Activated T-cell treated with anti-CD3 and anti-CD28 coated beads, Interleukin-2, amount 50 U/mL, for 4 hours (primary cell): ENCODE results near the gene CAMK1. TPM values are rescaled to one million over a fixed set of nuclear protein-coding genes. Genes with fewer than 3 reads are reported as not detected.

Source experiments
- ATAC-seq, 2 donors: fragments of 200-7000 bp; cut with Tn5 transposase; one replicate each; pipeline ENCODE4 v1.10.0; 2021
- DNase-seq: peaks from one replicate; pipeline ENCODE4 v3.0.0-alpha.2; 2020
- H3K27me3 Mint-ChIP-seq: one replicate; pipeline ENCODE4 v1.8.0; 2021; ENCODE audit warnings: low read depth, mixed read lengths
- H3K36me3 Mint-ChIP-seq: one replicate; pipeline ENCODE4 v1.8.0; 2022; ENCODE audit warnings: mixed read lengths; ENCODE audit not compliant: insufficient read depth
- H3K4me1 Mint-ChIP-seq: one replicate; pipeline ENCODE4 v1.8.0; 2021; ENCODE audit warnings: low read depth, mixed read lengths
- H3K4me3 Mint-ChIP-seq: one replicate; pipeline ENCODE4 v1.8.0; 2021; ENCODE audit warnings: mild to moderate bottlenecking, moderate library complexity, mixed read lengths
- H3K9me3 Mint-ChIP-seq: one replicate; pipeline ENCODE4 v1.8.0; 2021; ENCODE audit warnings: mixed read lengths
- total RNA-seq, 3 donors: library from RNA; stranded (reverse); gene quantifications; one replicate each; pipeline ENCODE4 v1.2.1, GENCODE V29; 2021

The CAMK1 gene
- total RNA-seq, 3 donors from 2014 or later, result 15.3 to 20.7 (median 15.7) TPM

DNA sequence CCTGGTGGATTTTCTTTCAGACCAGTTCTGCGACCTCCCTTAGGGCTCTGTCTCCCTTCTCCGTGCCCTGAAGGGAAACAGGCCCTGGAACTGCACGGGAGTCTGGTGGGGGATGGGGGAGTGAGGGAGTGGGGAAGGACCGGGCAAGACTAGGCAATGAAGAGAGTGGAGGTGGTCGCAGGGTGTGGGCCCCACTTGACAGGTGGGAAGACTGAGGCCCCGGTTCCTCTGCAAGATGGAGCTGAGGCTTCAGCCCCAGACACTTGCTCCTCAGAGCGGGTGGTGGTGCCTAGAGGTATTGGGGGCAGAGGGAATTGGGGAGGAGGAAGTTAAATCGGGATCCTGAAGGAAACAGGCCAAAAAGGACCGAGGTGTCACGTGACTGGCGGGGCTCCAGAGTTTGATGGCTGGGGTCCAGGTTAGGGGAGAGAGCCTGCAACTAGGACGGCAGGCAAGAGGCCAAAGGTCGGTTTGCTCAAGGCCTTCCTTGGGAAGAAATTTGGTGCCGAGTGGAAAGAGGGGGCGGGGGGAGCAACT, 597 bp upstream of the CAMK1 start:
- no peak for ATAC-seq
- no peaks in the 10 kb centered on the region for H3K9me3 Mint-ChIP-seq

DNA sequence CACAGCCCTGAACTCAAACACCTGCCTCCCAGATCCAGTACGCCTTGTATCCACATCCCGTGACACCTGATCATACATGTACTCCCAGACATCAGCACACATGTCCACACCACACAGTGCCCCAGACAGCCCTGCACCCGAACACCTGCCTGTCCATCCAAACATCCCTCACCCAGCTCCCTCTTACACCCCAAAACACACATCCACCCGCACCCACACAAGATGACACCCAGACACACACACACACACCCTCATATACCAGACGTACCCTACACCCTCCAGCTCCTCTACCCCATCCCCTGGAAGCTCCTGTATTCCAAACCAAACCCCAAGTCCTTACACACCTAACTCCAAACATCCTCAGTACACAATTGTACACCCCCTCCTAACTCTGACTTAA, 735 bp downstream of the CAMK1 start:
- DNase-seq (no peak), ATAC-seq (no peak)
- Mint-ChIP-seq H3K27me3 (no peaks in the 10 kb centered on the region), H3K4me1 (peaks cover 19% of the 10 kb centered on the region), H3K36me3 (no peaks in the 10 kb centered on the region), H3K9me3 (no peaks in the 10 kb centered on the region), H3K4me3 (peak overlapping the region; percentile 75)

More for the DNA sequence above, 597 bp upstream of the CAMK1 start:
- no peaks in the 10 kb centered on the region for H3K36me3 Mint-ChIP-seq
- H3K27me3 Mint-ChIP-seq, result no peaks in the 10 kb centered on the region
- peaks cover 19% of the 10 kb centered on the region for H3K4me1 Mint-ChIP-seq
- H3K4me3 Mint-ChIP-seq, result peak overlapping the region; percentile 71
- no peak for DNase-seq

DNA sequence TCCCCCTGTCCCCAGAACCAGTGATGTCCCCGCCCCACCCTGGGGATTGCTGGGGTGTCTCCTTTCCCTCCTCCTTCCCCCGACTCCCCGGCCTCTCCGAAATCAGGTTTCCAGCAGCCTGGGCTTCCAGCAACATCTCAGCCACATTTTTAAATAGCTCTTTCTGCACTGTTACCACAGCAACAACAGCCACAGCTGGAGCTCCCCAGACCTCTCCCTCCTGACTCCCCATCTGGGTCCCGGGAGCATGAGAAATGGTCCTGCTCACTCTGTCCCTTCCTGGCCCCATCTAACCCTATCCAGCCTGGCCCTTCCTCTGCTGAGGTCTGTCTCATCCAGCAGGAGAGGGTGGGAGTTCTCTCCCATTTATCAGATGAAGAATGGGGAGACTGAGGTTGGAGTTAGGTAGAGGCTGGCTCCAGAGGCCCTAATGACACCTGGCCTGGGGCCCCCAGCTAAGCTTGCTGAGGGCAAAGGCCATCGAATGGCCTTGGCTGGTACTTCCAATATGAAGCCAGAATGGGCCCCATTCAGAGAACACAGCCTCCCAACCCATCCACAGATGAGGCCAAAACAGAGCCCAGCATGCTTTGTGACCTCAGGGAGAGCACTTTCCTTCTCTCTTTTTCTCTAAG, 1.5 kb downstream of the CAMK1 start:
- Mint-ChIP-seq H3K36me3 (no peaks in the 10 kb centered on the region), H3K27me3 (no peaks in the 10 kb centered on the region), H3K4me1 (peaks cover 19% of the 10 kb centered on the region), H3K4me3 (no peak overlapping the region), H3K9me3 (no peaks in the 10 kb centered on the region)
- no peak for DNase-seq
- no peak for ATAC-seq

DNA sequence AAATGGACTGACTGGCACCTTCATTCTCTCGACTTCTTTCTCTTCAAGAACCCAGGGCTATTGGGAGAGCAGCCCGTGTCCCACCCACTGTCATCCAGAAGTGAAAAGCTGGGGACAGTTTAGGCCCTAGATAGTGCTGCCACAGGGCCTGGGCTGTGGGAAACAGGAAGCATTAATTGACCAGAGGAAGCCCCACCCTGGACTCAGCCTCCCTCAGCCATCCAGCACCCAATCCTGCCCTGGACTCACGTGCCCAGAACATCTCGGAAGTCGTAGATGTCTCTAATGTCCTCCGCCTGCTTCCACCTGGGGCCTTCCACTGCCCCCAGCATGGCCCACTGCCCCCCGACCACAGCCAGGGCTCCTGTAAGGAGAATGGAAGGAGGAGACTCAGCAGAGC, 2.3 kb downstream of the CAMK1 start:
- Mint-ChIP-seq H3K4me1 (peaks cover 19% of the 10 kb centered on the region), H3K36me3 (no peaks in the 10 kb centered on the region), H3K9me3 (no peaks in the 10 kb centered on the region), H3K27me3 (no peaks in the 10 kb centered on the region), H3K4me3 (no peak overlapping the region)
- no peak for DNase-seq
- ATAC-seq, result no peak

DNA sequence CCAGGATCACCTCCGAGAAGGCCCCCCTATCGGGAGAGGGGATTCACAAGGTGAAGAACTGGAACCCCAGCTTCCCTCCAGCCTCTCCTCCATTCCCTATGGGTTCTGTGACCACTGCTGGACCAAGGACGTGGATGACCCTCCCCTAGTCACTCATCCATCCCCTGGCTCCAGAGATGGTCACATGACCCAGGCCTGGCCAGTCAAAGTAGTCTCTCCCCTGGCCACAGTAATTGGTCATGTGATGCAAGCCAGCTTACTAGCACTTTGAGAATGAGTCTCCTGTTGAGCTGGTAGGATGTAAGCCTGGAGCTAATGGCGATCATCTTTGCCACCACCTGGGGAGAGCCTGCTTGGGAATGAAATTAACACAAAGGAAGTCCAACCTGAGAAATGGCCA, 3.9 kb downstream of the CAMK1 start:
- H3K36me3 Mint-ChIP-seq, result no peaks in the 10 kb centered on the region
- peaks cover 19% of the 10 kb centered on the region for H3K4me1 Mint-ChIP-seq
- H3K4me3 Mint-ChIP-seq, result no peak overlapping the region
- no peaks in the 10 kb centered on the region for H3K9me3 Mint-ChIP-seq
- ATAC-seq, result no peak
- no peaks in the 10 kb centered on the region for H3K27me3 Mint-ChIP-seq
- DNase-seq, result no peak

DNA sequence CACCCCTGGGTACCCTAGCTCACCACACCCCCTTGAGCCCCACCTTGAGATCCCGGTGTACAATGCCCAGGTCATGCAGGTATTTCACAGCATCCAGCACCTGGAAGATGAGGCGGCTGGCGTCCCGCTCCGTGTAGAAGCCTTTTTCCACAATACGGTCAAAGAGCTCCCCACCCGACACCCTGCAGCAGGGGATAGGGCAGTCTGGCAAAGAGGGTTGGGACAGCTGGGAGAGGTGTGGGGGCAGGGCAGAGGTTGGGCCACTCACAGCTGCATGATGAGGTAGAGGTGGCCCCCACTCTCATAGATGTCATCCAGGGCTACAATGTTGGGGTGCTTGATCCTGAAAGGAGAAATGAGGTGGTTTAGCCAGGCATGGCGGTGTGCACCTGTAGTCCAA, 6.9 kb downstream of the CAMK1 start:
- Mint-ChIP-seq H3K27me3 (no peaks in the 10 kb centered on the region), H3K4me1 (no peaks in the 10 kb centered on the region), H3K4me3 (no peak overlapping the region), H3K36me3 (peaks cover 13% of the 10 kb centered on the region), H3K9me3 (no peaks in the 10 kb centered on the region)
- DNase-seq (no peak), ATAC-seq (no peak)

DNA sequence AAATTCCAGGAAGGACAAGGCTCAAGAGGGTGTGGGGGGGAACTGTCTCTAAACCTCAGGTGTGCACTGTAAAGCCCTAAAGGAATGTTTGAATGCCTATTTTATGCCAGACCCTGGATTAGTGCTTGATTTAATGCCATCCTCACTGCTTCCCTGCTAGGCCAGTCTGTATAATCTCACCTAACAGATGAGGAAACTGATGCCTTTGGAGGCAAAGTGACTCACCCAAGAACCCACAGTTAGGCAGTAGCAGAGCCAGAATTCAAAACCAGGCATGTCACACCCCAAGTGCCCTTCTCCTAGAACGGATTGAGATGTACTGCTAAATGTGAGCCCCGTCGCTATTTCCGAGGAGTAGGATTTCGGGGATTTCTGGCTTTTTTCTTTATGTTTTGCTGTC, 7.8 kb downstream of the CAMK1 start:
- no peaks in the 10 kb centered on the region for H3K9me3 Mint-ChIP-seq
- ATAC-seq (no peak), DNase-seq (no peak)
- H3K27me3 Mint-ChIP-seq, result no peaks in the 10 kb centered on the region
- H3K36me3 Mint-ChIP-seq, result peaks cover 16% of the 10 kb centered on the region
- H3K4me1 Mint-ChIP-seq, result no peaks in the 10 kb centered on the region
- H3K4me3 Mint-ChIP-seq, result no peak overlapping the region

DNA sequence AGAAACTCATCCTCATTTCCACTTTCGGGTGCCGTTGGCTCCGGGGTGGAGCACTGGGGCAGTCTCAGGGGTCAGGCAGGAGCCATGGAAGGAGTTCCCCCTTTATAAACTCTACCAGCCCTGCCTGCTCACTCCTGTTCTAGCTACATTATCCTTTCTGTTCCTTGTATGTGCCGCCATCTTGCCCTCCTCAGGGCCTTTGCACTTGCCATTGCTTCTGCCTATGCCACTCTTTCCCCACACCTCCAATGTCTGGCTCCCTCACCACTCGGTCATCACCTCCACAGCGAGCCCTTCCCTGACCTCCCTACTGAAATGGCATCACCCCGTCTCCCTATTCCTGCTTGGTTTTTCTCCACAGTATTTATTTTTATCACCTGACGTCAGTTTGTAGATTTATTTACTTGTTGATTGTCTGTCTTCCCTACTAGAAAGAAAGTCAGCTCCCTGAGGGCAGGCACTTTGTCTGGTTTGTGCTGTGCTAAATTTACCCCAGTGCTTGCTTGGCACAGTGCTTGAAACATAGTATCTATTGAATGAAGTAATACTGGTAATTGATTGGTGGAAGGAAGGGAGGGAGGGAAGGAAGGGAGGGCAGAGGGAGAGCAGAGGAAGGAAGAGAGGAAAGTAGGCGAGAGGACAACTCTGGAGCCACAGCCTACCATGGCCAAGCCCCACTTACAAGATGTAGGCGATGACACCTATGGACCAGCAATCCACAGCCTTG, 8.8 kb downstream of the CAMK1 start:
- ATAC-seq (no peak), DNase-seq (no peak)
- no peaks in the 10 kb centered on the region for H3K9me3 Mint-ChIP-seq
- H3K4me1 Mint-ChIP-seq, result no peaks in the 10 kb centered on the region
- no peaks in the 10 kb centered on the region for H3K27me3 Mint-ChIP-seq
- H3K36me3 Mint-ChIP-seq, result peaks cover 16% of the 10 kb centered on the region
- H3K4me3 Mint-ChIP-seq, result no peak overlapping the region

DNA sequence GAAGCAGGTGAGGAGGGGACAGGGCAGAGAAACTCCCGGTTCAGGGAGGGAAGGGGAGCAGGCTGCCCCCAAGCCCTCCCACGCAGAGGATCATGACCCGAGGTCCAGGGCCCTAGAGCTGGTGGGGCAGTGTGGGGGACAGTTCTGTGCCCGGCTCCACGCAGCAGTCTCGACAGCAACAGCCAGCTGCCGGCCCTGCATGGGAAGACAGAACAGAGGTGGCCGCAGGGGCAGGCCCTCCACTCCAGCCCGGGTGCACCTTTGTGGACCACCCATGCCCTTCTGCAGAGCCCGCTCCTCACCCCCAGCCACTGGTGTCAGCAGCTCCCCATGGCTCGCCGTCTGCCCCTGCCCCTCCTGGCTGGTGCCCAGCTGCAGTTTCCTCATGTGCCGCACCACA, 12.3 kb downstream of the CAMK1 start:
- no peaks in the 10 kb centered on the region for H3K9me3 Mint-ChIP-seq
- no peak for ATAC-seq
- H3K36me3 Mint-ChIP-seq, result peaks cover 20% of the 10 kb centered on the region

DNA sequence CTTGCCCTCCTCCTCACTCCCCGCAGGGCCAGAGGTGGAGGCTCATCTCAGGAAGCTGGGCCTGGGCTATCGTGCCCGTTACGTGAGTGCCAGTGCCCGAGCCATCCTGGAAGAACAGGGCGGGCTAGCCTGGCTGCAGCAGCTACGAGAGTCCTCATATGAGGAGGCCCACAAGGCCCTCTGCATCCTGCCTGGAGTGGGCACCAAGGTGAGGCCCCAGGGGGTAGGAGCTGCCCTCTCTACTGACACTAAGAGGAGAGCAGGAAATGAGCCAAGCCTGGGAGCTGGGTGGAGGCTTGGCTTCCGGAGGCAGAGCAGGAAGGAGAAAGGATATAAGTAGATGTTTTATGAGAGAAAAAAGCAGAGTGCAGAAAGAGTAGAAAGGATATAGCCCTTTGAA, 15.1 kb downstream of the CAMK1 start:
- H3K4me3 Mint-ChIP-seq, result no peak overlapping the region
- H3K9me3 Mint-ChIP-seq, result no peaks in the 10 kb centered on the region
- ATAC-seq (no peak), DNase-seq (no peak)
- H3K27me3 Mint-ChIP-seq, result no peaks in the 10 kb centered on the region
- peaks cover 37% of the 10 kb centered on the region for H3K4me1 Mint-ChIP-seq
- H3K36me3 Mint-ChIP-seq, result peaks cover 26% of the 10 kb centered on the region

More for the DNA sequence above, 12.3 kb downstream of the CAMK1 start:
- no peak overlapping the region for H3K4me3 Mint-ChIP-seq
- no peak for DNase-seq
- no peaks in the 10 kb centered on the region for H3K27me3 Mint-ChIP-seq
- peaks cover 13% of the 10 kb centered on the region for H3K4me1 Mint-ChIP-seq

DNA sequence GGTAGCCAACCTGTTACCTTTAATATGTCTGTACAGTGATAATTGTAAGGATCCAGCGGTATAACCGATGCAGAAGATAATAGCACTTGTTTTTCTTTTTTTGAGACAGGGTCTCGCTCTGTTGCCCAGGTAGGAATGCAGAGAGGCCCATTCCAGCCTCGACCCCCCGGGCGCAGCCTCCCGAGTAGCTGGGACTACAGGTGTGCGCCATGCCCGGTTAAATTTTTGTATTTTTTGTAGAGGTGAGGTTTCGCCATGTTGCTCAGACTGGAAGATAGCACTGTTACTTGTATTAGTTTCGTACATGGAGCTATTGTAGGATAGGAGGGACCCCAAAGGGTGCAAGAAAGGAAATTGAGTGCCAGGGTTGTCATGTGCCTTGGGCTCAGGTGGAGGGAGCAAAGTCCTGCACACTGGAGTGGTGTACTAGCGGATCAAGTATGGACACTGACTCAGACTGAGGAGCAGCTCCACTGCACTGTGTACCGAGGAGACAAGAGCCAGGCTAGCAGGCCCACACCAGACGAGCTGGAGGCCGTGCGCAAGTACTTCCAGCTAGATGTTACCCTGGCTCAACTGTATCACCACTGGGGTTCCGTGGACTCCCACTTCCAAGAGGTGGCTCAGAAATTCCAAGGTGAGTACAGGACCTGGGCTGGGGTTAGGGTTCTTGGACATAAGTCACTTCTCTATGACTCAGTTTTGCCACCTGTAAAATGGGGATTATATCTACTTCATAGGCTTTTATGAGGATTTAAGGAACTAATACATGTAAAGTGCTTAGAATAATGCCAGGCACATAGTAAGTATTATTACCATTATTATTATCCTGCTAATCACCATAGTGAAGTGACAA, 19.0 kb downstream of the CAMK1 start:
- peaks cover 47% of the 10 kb centered on the region for H3K4me1 Mint-ChIP-seq
- H3K9me3 Mint-ChIP-seq, result no peaks in the 10 kb centered on the region
- no peak for ATAC-seq
- H3K36me3 Mint-ChIP-seq, result peaks cover 29% of the 10 kb centered on the region
- peak overlapping the region; percentile 91 for H3K4me3 Mint-ChIP-seq
- no peak for DNase-seq
- H3K27me3 Mint-ChIP-seq, result no peaks in the 10 kb centered on the region

DNA sequence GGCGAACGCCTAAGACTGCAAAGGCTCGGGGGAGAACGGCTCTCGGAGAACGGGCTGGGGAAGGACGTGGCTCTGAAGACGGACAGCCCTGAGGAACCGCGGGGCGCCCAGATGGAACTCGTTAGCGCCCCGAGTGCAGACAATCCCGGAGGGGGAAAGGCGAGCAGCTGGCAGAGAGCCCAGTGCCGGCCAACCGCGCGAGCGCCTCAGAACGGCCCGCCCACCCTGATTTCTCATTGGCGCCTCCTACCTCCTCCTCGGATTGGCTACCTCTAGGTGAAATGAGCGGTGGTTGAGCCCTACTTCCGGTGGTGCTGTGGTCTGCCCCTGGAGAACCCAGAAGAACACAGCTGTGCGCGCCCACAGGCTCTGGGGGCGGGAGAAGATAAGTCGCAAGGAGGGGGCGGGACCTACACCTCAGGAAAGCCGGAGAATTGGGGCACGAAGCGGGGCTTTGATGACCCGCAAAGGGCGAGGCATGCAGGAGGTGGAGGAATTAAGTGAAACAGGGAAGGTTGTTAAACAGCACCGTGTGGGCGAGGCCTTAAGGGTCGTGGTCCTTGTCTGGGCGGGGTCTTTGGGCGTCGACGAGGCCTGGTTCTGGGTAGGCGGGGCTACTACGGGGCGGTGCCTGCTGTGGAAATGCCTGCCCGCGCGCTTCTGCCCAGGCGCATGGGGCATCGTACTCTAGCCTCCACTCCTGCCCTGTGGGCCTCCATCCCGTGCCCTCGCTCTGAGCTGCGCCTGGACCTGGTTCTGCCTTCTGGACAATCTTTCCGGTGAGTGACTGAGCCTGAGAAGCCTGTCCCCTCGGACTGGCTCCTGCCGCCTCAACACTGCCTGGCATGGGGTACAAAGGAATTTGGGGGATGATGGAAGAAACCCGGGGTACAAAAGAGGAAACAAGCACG, 19.8 kb downstream of the CAMK1 start, which contains the start of gene OGG1:
OGG1 (plus strand) TSS at position 308 of the 911 bp plus-strand sequence; CDS start at position 643, 335 bp downstream.
- H3K27me3 Mint-ChIP-seq, result no peaks in the 10 kb centered on the region
- H3K4me3 Mint-ChIP-seq, result peak within 1 kb of the TSS; percentile 91
- H3K4me1 Mint-ChIP-seq, result peaks cover 44% of the 10 kb centered on the region
- peak; percentile 91 for DNase-seq
- no peaks in the 10 kb centered on the region for H3K9me3 Mint-ChIP-seq
- peaks cover 29% of the 10 kb centered on the region for H3K36me3 Mint-ChIP-seq
- peak; percentile 94 for ATAC-seq

DNA sequence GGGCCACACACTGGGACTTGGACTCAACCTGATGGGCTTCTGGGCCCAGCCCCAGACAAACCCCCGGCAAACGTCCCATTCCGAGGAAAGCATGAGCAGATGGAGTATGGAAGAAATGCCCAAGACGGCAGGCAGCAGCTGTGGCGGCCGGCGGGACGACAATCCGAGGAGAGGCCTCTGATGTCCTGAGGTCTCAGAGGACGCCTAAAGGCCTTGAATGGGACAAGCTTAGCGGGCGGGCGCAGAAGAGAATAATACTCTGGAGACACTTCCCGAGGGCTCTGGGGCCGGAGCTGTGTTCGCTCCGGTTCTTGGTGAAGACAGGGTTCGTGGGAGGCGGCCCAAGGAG, 20.5 kb downstream of the CAMK1 start:
- ATAC-seq, result no peak

More for the DNA sequence above, 20.5 kb downstream of the CAMK1 start:
- H3K9me3 Mint-ChIP-seq, result no peaks in the 10 kb centered on the region
- no peaks in the 10 kb centered on the region for H3K27me3 Mint-ChIP-seq
- H3K4me1 Mint-ChIP-seq, result peaks cover 38% of the 10 kb centered on the region
- H3K4me3 Mint-ChIP-seq, result peak overlapping the region; percentile 91
- peaks cover 33% of the 10 kb centered on the region for H3K36me3 Mint-ChIP-seq
- DNase-seq, result no peak
